WERI-Rb-1 (cell line): ENCODE measurements around the gene ARRDC5.
"Not testable (repeated sequence)": the region's sequence is repeated elsewhere in the genome, so short reads cannot be mapped to it uniquely, and the experiment has no call there.

Source experiments
- DNase-seq: peaks from one replicate; pipeline ENCODE4 v3.0.0-alpha.2; 2020
- H3K27ac ChIP-seq: fragments of 250-450 bp; sonication (Bioruptor Pico); 2 replicates; pipeline ENCODE4 v1.5.1; 2020; ENCODE audit warnings: mild to moderate bottlenecking, moderate library complexity
- H3K27me3 ChIP-seq: fragments of 250-450 bp; sonication (Bioruptor Pico); 2 replicates; pipeline ENCODE4 v1.5.1; 2021; ENCODE audit warnings: mild to moderate bottlenecking, low read depth, moderate library complexity; ENCODE audit not compliant: insufficient read depth, severe bottlenecking
- H3K36me3 ChIP-seq: fragments of 250-450 bp; sonication (Bioruptor Pico); 2 replicates; pipeline ENCODE4 v1.5.1; 2020; ENCODE audit warnings: mild to moderate bottlenecking, moderate library complexity
- H3K4me3 ChIP-seq: 2 replicates; pipeline ENCODE4 v1.5.1; 2011; ENCODE audit warnings: low read depth, mild to moderate bottlenecking, control low read depth, low read length
- H3K9me3 ChIP-seq: fragments of 250-450 bp; sonication (Bioruptor Pico); 2 replicates; pipeline ENCODE4 v1.5.1; 2021; ENCODE audit warnings: mild to moderate bottlenecking, moderate library complexity; ENCODE audit not compliant: severe bottlenecking
- CTCF ChIP-seq: IDR thresholded peaks from 2 replicates; pipeline ENCODE4 v1.5.1; 2011; ENCODE audit warnings: low read depth, mild to moderate bottlenecking, control low read depth, inconsistent platforms, low read length

The ARRDC5 gene

DNA sequence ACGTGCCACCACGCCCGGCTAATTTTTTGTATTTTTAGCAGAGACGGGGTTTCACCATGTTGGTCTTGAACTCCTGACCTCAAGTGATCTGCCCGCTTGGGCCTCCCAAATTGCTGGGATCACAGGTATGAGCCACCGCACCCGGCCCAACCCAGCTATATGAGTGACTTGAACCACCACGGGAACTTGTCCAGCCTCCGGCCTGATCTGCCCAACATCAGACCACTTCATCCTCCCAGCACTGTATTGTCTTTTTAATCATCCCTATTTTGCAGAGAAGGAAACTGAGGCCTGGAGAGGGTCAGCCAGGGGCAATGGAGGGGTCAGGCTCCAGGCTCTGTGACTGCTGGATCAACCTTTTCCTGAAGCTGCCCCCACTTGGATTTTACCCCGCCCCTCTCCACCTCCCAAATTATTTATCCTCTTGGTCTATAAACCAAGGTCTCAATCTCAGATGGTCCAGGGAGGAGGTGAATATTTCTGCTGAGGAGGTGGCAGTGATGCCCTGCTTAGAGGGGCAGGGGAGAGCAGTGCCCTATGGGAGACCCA lies 34.3 kb downstream of the ARRDC5 start:
- no peak overlapping the region for H3K27ac ChIP-seq
- H3K27me3 ChIP-seq = no peaks in the 10 kb centered on the region
- H3K9me3 ChIP-seq = no peaks in the 10 kb centered on the region
- H3K36me3 ChIP-seq = no peaks in the 10 kb centered on the region
- no peak for DNase-seq
- TF ChIP-seq CTCF = no peak
- no peak overlapping the region for H3K4me3 ChIP-seq

GRCh38 chr19:4867534-4868285 lies 35.0 kb downstream of the ARRDC5 start, which contains the start of gene PLIN3:
PLIN3 (minus strand) TSS chr19:4867667; CDS start chr19:4861394, 6,273 bp downstream.
- H3K4me3 ChIP-seq = peak within 1 kb of the TSS; percentile 71
- DNase-seq = peak; percentile 89
- no peak for TF ChIP-seq CTCF

GRCh38 chr19:4866595-4867424 lies 35.9 kb downstream of the ARRDC5 start:
- Histone ChIP-seq H3K36me3 (no peaks in the 10 kb centered on the region), H3K9me3 (no peaks in the 10 kb centered on the region), H3K27ac (peak overlapping the region; percentile 33; the same call in 1 of the 2 replicates), H3K4me3 (peak overlapping the region; percentile 71), H3K27me3 (no peaks in the 10 kb centered on the region)
- DNase-seq = no peak
- no peak for TF ChIP-seq CTCF

More at GRCh38 chr19:4867534-4868285, 35.0 kb downstream of the ARRDC5 start, which contains the start of gene PLIN3:
- Histone ChIP-seq H3K27me3 (no peaks in the 10 kb centered on the region), H3K27ac (peak within 1 kb of the TSS; percentile 33; the same call in 1 of the 2 replicates), H3K9me3 (no peaks in the 10 kb centered on the region), H3K36me3 (no peaks in the 10 kb centered on the region)

- Histone ChIP-seq H3K4me3 (no peak overlapping the region), H3K36me3 (peaks cover 10% of the 10 kb centered on the region), H3K27ac (no peak overlapping the region), H3K27me3 (no peaks in the 10 kb centered on the region), H3K9me3 (no peaks in the 10 kb centered on the region)
- TF ChIP-seq CTCF = no peak
- no peak for DNase-seq
Measured at GRCh38 chr19:4861147-4861546, 41.5 kb downstream of the ARRDC5 start.

GRCh38 chr19:4859697-4860096 lies 43.0 kb downstream of the ARRDC5 start:
- Histone ChIP-seq H3K4me3 (no peak overlapping the region), H3K27ac (no peak overlapping the region), H3K36me3 (peaks cover 15% of the 10 kb centered on the region), H3K9me3 (no peaks in the 10 kb centered on the region), H3K27me3 (no peaks in the 10 kb centered on the region)
- no peak for DNase-seq
- TF ChIP-seq CTCF = no peak

DNA sequence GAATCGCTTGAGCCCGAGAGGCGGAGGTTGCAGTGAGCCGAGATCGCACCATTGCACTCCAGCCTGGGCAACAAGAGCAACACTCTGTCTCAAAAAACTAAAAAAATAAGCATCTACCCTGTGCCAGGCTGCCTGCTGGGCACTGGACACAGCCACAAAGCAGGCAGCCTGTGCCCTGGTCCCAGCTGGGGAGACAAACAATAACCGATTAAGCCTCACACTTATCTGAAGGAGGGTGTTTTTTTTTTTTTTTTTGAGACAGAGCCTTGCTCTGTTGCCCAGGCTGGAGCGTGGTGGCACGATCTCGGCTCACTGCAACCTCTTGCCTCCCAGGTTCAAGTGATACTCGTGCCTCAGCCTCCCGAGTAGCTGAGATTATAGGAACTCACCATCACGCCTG lies 46.2 kb downstream of the ARRDC5 start:
- not testable (repeated sequence) for H3K4me3 ChIP-seq, DNase-seq, H3K27me3 ChIP-seq, H3K27ac ChIP-seq, H3K9me3 ChIP-seq
- H3K36me3 ChIP-seq = peaks cover 16% of the 10 kb centered on the region

DNA sequence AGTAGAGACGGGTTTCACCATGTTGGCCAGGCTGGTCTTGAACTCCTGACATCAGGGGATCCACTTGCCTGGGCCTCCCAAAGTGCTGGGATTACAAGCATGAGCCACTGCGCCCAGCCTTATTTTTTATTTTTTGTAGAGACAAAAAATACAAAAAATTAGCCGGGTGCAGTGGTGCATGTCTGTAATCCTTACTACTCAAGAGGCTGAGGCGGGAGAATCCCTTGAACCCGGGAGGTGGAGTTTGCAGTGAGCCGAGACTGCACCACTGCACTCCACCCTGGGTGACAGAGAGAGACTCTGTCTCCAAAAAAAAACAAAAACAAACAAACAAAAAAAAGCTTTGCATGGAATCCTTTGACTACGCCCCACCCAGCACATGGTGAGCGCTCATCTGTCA lies 49.2 kb downstream of the ARRDC5 start:
- H3K27me3 ChIP-seq, H3K9me3 ChIP-seq, DNase-seq, H3K27ac ChIP-seq, H3K4me3 ChIP-seq: not testable (repeated sequence)
- peaks cover 20% of the 10 kb centered on the region for H3K36me3 ChIP-seq
